HG02642 (cell line): ENCODE results near the gene MB21D2.
"Not testable (repeated sequence)": the region's sequence is repeated elsewhere in the genome, so short reads cannot be mapped to it uniquely, and the experiment has no call there.

ENCODE experiments used
- ATAC-seq: cut with Tn5 transposase; IDR thresholded peaks from one replicate; pipeline ENCODE4 v1.9.1; 2021; ENCODE audit warnings: mild to moderate bottlenecking; ENCODE audit not compliant: unreplicated experiment, poor library complexity

Gene MB21D2

GRCh38 chr3:192817506-192817905 lies 100.2 kb downstream of the MB21D2 start:
- ATAC-seq = no peak

GRCh38 chr3:192817053-192817452 lies 100.6 kb downstream of the MB21D2 start:
- peak; percentile 48 for ATAC-seq

GRCh38 chr3:192816351-192816750 lies 101.3 kb downstream of the MB21D2 start:
- no peak for ATAC-seq

- no peak for ATAC-seq
These were observed 104.8 kb downstream of the MB21D2 start for GRCh38 chr3:192812743-192813383.

GRCh38 chr3:192805711-192806110 lies 111.9 kb downstream of the MB21D2 start:
- ATAC-seq = no peak

GRCh38 chr3:192804502-192804901 lies 113.2 kb downstream of the MB21D2 start:
- no peak for ATAC-seq

- ATAC-seq = no peak
These were observed 114.4 kb downstream of the MB21D2 start for GRCh38 chr3:192802957-192803899.

- ATAC-seq = no peak
These were observed 115.7 kb downstream of the MB21D2 start for GRCh38 chr3:192801985-192802384.

- no peak for ATAC-seq
These were observed 117.9 kb downstream of the MB21D2 start for GRCh38 chr3:192799721-192800120.

GRCh38 chr3:192795021-192795420 lies 122.6 kb downstream of the MB21D2 start:
- ATAC-seq = no peak

GRCh38 chr3:192794216-192794615 lies 123.4 kb downstream of the MB21D2 start:
- no peak for ATAC-seq

GRCh38 chr3:192788816-192789515 lies 128.7 kb downstream of the MB21D2 start:
- ATAC-seq = not testable (repeated sequence)

GRCh38 chr3:192778508-192778907 lies 139.1 kb downstream of the MB21D2 start:
- ATAC-seq = no peak

GRCh38 chr3:192774341-192774740 lies 143.3 kb downstream of the MB21D2 start:
- ATAC-seq = not testable (repeated sequence)

- no peak for ATAC-seq
These were observed 145.3 kb downstream of the MB21D2 start for GRCh38 chr3:192772240-192772894.

- ATAC-seq = no peak
These were observed 159.0 kb downstream of the MB21D2 start for GRCh38 chr3:192758654-192759053.

- no peak for ATAC-seq
These were observed 166.5 kb downstream of the MB21D2 start for GRCh38 chr3:192751148-192751547.

- no peak for ATAC-seq
These were observed 167.5 kb downstream of the MB21D2 start for GRCh38 chr3:192750201-192750600.

GRCh38 chr3:192747746-192748145 lies 169.9 kb downstream of the MB21D2 start:
- ATAC-seq = no peak

GRCh38 chr3:192747145-192747544 lies 170.5 kb downstream of the MB21D2 start:
- no peak for ATAC-seq
